HG02870 (cell line): ENCODE results near the gene ST6GALNAC1.

Experiments used
- ATAC-seq: cut with Tn5 transposase; IDR thresholded peaks from one replicate; pipeline ENCODE4 v1.9.1; 2021; ENCODE audit warnings: mild to moderate bottlenecking, moderate library complexity; ENCODE audit not compliant: unreplicated experiment

ST6GALNAC1 gene

GRCh38 chr17:76584427-76585032 is 59.0 kb downstream of the ST6GALNAC1 start:
- no peak for ATAC-seq

- no peak for ATAC-seq
Measured at GRCh38 chr17:76582660-76583059, 60.9 kb downstream of the ST6GALNAC1 start.

- no peak for ATAC-seq
Measured at GRCh38 chr17:76581515-76581914, 62.0 kb downstream of the ST6GALNAC1 start.

GRCh38 chr17:76579281-76579680 is 64.3 kb downstream of the ST6GALNAC1 start:
- no peak for ATAC-seq

- ATAC-seq = no peak
Measured at GRCh38 chr17:76578376-76578775, 65.2 kb downstream of the ST6GALNAC1 start.

- no peak for ATAC-seq
Measured at GRCh38 chr17:76577876-76578275, 65.7 kb downstream of the ST6GALNAC1 start.

- no peak for ATAC-seq
Measured at GRCh38 chr17:76576189-76576588, 67.4 kb downstream of the ST6GALNAC1 start.

- no peak for ATAC-seq
Measured at GRCh38 chr17:76575570-76575969, 68.0 kb downstream of the ST6GALNAC1 start.
